ENCODE results near the gene CFAP46.

GRCh38 chr10:132835848-132836233 is 106.5 kb downstream of the CFAP46 start:
- no peak for TF ChIP-seq BHLHE40 (IDR thresholded peaks at IDR 0.05; ENCODE audit: borderline replicate concordance)
- TF ChIP-seq NFRKB (IDR thresholded peaks at IDR 0.05), result no peak
- no peak for TF ChIP-seq SUZ12 (IDR thresholded peaks at IDR 0.05)
- TF ChIP-seq TARDBP (IDR thresholded peaks at IDR 0.05), result no peak
